SU-DHL-6 (cell line): Measurements from ENCODE around the gene C11orf24.
"Not testable (repeated sequence)": the region's sequence is repeated elsewhere in the genome, so short reads cannot be mapped to it uniquely, and the experiment has no call there.

Experiments used
- H2AFZ ChIP-seq: fragments of 200-600 bp; sonication (generic); 2 replicates; pipeline ENCODE4 v1.6.1; 2014; ENCODE audit warnings: low read depth, mild to moderate bottlenecking, moderate library complexity, mixed read lengths, antibody characterized with exemption, low read length; ENCODE audit not compliant: severe bottlenecking
- H3F3A ChIP-seq: fragments of 200-600 bp; shearing (Covaris generic); 2 replicates; pipeline ENCODE4 v1.6.0; 2016; ENCODE audit warnings: antibody characterized with exemption, mild to moderate bottlenecking; ENCODE audit not compliant: insufficient read depth
- H3K27ac ChIP-seq: fragments of 200-600 bp; sonication (generic); 2 replicates; pipeline ENCODE4 v1.5.1; 2016; ENCODE audit warnings: low read depth, mild to moderate bottlenecking, low read length, moderate library complexity, mixed read lengths
- H3K27me3 ChIP-seq: fragments of 200-600 bp; sonication (generic), shearing (Covaris generic); 2 replicates; pipeline ENCODE4 v1.6.0; 2014; ENCODE audit warnings: mild to moderate bottlenecking, low read length
- H3K36me3 ChIP-seq: fragments of 200-600 bp; sonication (generic); 2 replicates; pipeline ENCODE4 v1.6.1; 2014; ENCODE audit warnings: mild to moderate bottlenecking, low read length, mixed read lengths
- H3K4me2 ChIP-seq: fragments of 300-600, 200-600 bp; shearing (Covaris generic), sonication (generic); 2 replicates; pipeline ENCODE4 v1.6.0; 2014; ENCODE audit warnings: low read length, low read depth, mild to moderate bottlenecking; ENCODE audit not compliant: poor library complexity, severe bottlenecking
- H3K4me3 ChIP-seq: fragments of 200-600 bp; sonication (generic); 2 replicates; pipeline ENCODE4 v1.5.1; 2014; ENCODE audit warnings: antibody characterized with exemption, low read length, mild to moderate bottlenecking, mixed read lengths; ENCODE audit not compliant: insufficient read depth, poor library complexity, severe bottlenecking
- H3K79me2 ChIP-seq: fragments of 200-600 bp; sonication (generic); 2 replicates; pipeline ENCODE4 v1.6.1; 2014; ENCODE audit warnings: mild to moderate bottlenecking, low read length, moderate library complexity; ENCODE audit not compliant: insufficient read depth
- H3K9ac ChIP-seq: fragments of 200-600 bp; sonication (generic); 2 replicates; pipeline ENCODE4 v1.7.0; 2014; ENCODE audit warnings: mild to moderate bottlenecking, low read length
- H3K9me2 ChIP-seq: fragments of 200-600 bp; sonication (generic); replicated peaks from 2 replicates; pipeline ENCODE4 v1.6.1; 2014; ENCODE audit warnings: low read length; ENCODE audit not compliant: insufficient read depth
- H3K9me3 ChIP-seq: fragments of 200-600 bp; sonication (generic); 2 replicates; pipeline ENCODE4 v1.6.1; 2014; ENCODE audit warnings: low read length, mixed read lengths; ENCODE audit not compliant: insufficient read depth
- H4K20me1 ChIP-seq: fragments of 200-600 bp; sonication (generic); 2 replicates; pipeline ENCODE4 v1.6.1; 2014; ENCODE audit warnings: low read depth, mild to moderate bottlenecking, antibody characterized with exemption, low read length, moderate library complexity, mixed read lengths
- EZH2phosphoT487 ChIP-seq: fragments of 200-600 bp; sonication (generic), shearing (Covaris generic); conservative IDR thresholded peaks from 2 replicates; pipeline ENCODE4 v1.6.1; 2018; ENCODE audit warnings: mild to moderate bottlenecking, antibody characterized with exemption, low read length, moderate library complexity, mixed read lengths
- TF ChIP-seq, protein P1 (sequence below): fragments of 200-600 bp; sonication (generic); IDR thresholded peaks from one replicate; pipeline ENCODE4 v1.5.1; 2017; ENCODE audit warnings: antibody characterized with exemption, mild to moderate bottlenecking, low read length, moderate library complexity; ENCODE audit not compliant: insufficient read depth, poor library complexity, severe bottlenecking

C11orf24 gene

DNA sequence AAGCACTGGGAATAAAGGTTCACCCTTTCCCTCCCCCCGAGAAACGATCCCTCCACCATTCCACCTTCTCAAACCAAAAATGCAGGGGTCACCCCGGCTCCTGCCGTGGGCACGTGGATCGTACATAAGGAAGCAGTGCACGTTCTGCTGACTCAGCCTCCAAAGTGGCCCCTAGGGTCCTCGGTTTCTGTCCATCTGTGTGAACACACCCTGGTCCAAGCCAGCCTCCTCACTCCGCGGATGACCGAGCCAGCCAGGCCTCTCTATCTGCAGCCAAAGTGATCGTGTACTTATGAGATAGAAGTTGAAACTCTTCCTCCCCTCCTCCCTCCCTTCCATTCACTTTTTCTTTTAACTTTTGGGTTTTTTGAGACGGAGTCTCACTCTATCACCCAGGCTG is 16.2 kb downstream of the C11orf24 start:
- Histone ChIP-seq H3F3A (no peaks in the 10 kb centered on the region), H4K20me1 (no peaks in the 10 kb centered on the region), H3K36me3 (no peaks in the 10 kb centered on the region), H3K9me2 (no peaks in the 10 kb centered on the region), H3K9ac (no peak overlapping the region), H2AFZ (no peak overlapping the region), H3K4me3 (no peak overlapping the region), H3K79me2 (no peaks in the 10 kb centered on the region), H3K4me2 (no peak overlapping the region), H3K27me3 (no peaks in the 10 kb centered on the region), H3K27ac (no peak overlapping the region), H3K9me3 (no peaks in the 10 kb centered on the region)
- TF ChIP-seq, protein P1, sequence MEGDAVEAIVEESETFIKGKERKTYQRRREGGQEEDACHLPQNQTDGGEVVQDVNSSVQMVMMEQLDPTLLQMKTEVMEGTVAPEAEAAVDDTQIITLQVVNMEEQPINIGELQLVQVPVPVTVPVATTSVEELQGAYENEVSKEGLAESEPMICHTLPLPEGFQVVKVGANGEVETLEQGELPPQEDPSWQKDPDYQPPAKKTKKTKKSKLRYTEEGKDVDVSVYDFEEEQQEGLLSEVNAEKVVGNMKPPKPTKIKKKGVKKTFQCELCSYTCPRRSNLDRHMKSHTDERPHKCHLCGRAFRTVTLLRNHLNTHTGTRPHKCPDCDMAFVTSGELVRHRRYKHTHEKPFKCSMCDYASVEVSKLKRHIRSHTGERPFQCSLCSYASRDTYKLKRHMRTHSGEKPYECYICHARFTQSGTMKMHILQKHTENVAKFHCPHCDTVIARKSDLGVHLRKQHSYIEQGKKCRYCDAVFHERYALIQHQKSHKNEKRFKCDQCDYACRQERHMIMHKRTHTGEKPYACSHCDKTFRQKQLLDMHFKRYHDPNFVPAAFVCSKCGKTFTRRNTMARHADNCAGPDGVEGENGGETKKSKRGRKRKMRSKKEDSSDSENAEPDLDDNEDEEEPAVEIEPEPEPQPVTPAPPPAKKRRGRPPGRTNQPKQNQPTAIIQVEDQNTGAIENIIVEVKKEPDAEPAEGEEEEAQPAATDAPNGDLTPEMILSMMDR = no peak
- TF ChIP-seq EZH2phosphoT487 = no peak

DNA sequence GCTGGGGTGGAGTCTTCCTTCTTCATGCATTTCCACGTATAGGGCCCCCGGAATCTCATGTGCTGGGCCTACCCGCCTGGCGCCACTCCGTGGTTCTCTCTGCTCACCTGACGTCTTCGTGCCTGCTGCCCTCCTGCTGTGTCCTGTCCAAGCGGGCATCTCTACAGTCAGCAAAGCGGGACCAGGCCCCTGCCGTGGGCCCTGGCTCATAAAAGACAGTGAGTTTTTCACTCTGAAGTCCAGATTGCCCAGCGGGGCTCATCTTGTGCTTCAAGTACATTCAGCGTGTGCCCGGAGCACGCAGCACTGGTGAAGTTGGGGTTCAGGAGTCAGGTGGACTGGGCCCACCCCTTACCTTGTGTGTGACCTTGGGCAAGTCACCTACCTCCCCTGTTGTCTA is 17.4 kb downstream of the C11orf24 start:
- H3K4me2 ChIP-seq = no peak overlapping the region
- H3K36me3 ChIP-seq = no peaks in the 10 kb centered on the region
- no peak overlapping the region for H2AFZ ChIP-seq
- no peak overlapping the region for H3K4me3 ChIP-seq
- no peak overlapping the region for H3K9ac ChIP-seq
- no peaks in the 10 kb centered on the region for H3K79me2 ChIP-seq
- no peaks in the 10 kb centered on the region for H3K9me2 ChIP-seq
- H3F3A ChIP-seq = no peaks in the 10 kb centered on the region
- TF ChIP-seq, protein P1 = no peak
- TF ChIP-seq EZH2phosphoT487 = no peak
- H3K27me3 ChIP-seq = no peaks in the 10 kb centered on the region
- no peaks in the 10 kb centered on the region for H3K9me3 ChIP-seq
- H3K27ac ChIP-seq = no peak overlapping the region
- no peaks in the 10 kb centered on the region for H4K20me1 ChIP-seq

- Histone ChIP-seq H3K9ac (no peak overlapping the region), H2AFZ (no peak overlapping the region), H3K27me3 (no peaks in the 10 kb centered on the region), H3K27ac (no peak overlapping the region), H3K9me2 (no peaks in the 10 kb centered on the region), H3K9me3 (no peaks in the 10 kb centered on the region), H3K36me3 (no peaks in the 10 kb centered on the region), H4K20me1 (no peaks in the 10 kb centered on the region), H3K79me2 (no peaks in the 10 kb centered on the region), H3K4me2 (no peak overlapping the region), H3F3A (no peaks in the 10 kb centered on the region), H3K4me3 (no peak overlapping the region)
- TF ChIP-seq, protein P1 = no peak
- no peak for TF ChIP-seq EZH2phosphoT487
These were observed 20.0 kb downstream of the C11orf24 start for GRCh38 chr11:68251765-68252164.

- not testable (repeated sequence) for H3K27ac ChIP-seq, H3K9me2 ChIP-seq, H3K4me3 ChIP-seq, H3K79me2 ChIP-seq, H3K9ac ChIP-seq, H3F3A ChIP-seq, H3K9me3 ChIP-seq, H3K36me3 ChIP-seq, H2AFZ ChIP-seq, H3K4me2 ChIP-seq, H3K27me3 ChIP-seq, H4K20me1 ChIP-seq
These were observed 26.9 kb downstream of the C11orf24 start for GRCh38 chr11:68244912-68245311.

DNA sequence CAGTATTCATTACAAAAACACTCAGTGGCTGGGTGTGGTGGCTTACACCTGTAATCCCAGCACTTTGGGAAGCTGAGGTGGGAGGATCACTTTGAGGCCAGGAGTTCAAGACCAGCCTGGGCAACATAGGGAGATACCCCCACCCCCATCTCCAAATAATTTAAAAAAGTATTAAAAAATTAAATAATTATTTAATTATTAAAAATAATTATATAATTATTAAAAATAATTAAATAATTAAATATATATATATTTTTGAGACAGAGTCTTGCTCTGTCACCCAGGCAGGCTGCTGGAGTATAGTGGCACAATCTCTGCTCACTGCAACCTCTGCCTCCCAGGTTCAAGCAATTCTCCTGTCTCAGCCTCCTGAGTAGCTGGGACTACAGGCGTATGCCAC is 27.9 kb downstream of the C11orf24 start:
- not testable (repeated sequence) for H3K9me3 ChIP-seq, H3K36me3 ChIP-seq, H3K4me3 ChIP-seq, H3K79me2 ChIP-seq, H2AFZ ChIP-seq, H3K9me2 ChIP-seq, H3F3A ChIP-seq, H3K9ac ChIP-seq, H3K4me2 ChIP-seq, H4K20me1 ChIP-seq, H3K27me3 ChIP-seq, H3K27ac ChIP-seq
